Rectal smooth muscle tissue (tissue), 1 donor: ENCODE measurements around the gene CDKN2C.

ENCODE experiments used
- H3K27ac ChIP-seq: one replicate; pipeline ENCODE4 v1.7.0; 2013; ENCODE audit warnings: low read depth, low read length, inconsistent platforms
- H3K27me3 ChIP-seq: one replicate; pipeline ENCODE4 v1.7.0; 2013; ENCODE audit warnings: low read length; ENCODE audit not compliant: control insufficient read depth, insufficient read depth
- H3K36me3 ChIP-seq: one replicate; pipeline ENCODE4 v1.7.0; 2013; ENCODE audit warnings: low read length; ENCODE audit not compliant: control insufficient read depth, insufficient read depth
- H3K4me1 ChIP-seq: one replicate; pipeline ENCODE4 v1.7.0; 2013; ENCODE audit warnings: low read length; ENCODE audit not compliant: control insufficient read depth, insufficient read depth
- H3K4me3 ChIP-seq: one replicate; pipeline ENCODE4 v1.7.0; 2013; ENCODE audit warnings: low read length
- H3K9ac ChIP-seq: one replicate; pipeline ENCODE4 v1.7.0; 2013; ENCODE audit warnings: low read length

CDKN2C gene

DNA sequence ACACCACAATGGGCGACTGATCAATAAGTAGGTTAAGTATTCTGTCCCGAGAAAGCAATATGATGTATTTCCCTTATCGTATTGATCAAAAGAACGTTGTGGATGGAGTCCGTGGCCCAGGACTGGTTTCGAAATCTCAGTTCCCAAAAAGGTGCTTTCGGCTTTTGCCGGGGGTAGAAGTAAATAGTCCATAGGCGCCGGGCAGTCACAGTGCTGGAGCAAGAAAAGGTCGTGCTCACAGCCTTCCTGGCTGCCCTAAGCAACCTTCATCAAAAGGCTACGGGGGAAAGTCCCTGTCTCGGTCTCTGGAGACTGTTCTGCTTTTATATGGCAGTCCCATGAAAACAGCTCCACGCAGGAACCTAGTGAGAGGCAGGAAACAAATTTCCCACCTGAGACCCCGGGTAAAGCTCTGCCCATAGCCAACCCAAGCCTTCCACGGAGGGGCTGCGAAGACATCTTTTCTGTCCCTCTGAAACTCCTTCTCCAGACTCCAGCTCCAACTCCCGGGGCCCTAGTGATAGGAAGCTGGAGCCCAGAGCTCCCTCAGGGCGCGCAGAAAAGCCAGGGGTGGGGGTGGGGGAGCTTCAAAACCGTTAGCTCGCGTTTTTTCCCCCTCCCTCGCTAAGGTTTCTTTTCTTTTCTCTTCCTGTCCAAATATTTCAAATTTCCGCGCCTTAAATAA lies 7.0 kb downstream of the CDKN2C start:
- Histone ChIP-seq H3K27ac (peak overlapping the region; percentile 99), H3K4me3 (peak overlapping the region; percentile 93), H3K36me3 (no peaks in the 10 kb centered on the region), H3K27me3 (no peaks in the 10 kb centered on the region), H3K4me1 (no peaks in the 10 kb centered on the region), H3K9ac (peak overlapping the region; percentile 95)

DNA sequence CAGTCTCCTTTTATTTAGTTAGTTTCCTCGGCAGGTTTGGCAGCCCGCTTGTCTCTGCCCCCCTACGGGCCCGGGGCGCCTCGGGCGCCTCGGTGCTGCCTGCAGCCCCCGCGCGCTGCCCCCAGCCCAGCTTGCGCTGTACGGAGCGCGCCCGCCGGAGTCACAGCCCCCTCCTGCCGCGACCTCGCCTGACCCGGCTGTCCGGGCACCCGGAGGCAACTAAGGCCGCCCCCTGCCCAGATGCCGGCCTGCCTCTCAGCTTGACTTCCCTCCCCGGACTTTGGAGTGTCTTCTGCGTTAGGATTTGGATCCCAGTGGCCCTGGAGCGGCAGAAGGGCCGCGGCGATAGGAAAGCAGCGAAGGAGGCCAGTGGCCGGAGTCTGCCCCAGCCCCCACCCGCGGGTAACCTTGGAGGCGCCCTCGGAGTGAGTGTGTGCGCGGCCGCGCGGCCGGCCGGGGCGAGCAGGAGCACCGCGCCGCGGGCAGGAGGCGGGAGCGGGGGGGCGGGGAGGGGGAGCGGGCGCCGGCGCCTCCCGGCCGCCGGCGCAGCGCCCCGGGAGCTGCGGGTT lies 7.6 kb downstream of the CDKN2C start:
- Histone ChIP-seq H3K9ac (peak overlapping the region; percentile 95), H3K27ac (peak overlapping the region; percentile 99), H3K4me1 (no peaks in the 10 kb centered on the region), H3K36me3 (no peaks in the 10 kb centered on the region), H3K27me3 (no peaks in the 10 kb centered on the region), H3K4me3 (peak overlapping the region; percentile 93)

DNA sequence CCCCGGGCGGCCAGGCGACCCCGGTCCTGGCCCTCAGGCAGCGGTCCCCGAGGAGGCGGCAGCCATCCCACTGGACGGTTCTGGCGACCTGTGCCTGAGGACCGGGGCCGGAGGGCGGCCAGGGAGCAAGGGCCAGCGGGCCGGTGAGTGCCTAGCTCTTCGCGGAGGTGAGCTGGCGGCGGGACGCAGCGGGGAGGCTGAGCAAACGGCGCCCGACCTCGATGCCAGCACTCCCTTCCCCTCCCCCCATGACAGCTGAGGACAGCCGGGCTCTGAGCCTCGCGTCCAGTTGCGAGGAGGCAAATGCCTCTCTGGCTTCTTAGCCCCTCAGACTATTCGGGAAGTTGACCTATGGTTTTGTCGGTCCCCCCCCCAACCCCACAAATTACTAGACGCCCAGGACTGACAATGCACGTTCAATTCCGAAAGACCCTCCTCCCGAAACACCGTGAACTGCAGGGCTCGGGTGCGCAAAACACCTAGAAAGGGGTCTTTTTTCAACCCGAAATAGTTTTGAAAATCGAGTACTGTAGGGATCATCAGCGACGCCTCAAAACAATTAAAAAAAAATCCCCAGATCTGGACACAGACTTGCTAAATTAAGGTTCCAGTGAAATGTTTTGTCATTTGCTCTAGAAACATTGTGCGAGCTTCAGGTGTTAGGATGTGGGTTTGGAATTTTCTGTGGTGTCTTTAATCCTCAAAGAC lies 8.3 kb downstream of the CDKN2C start:
- H3K4me1 ChIP-seq = no peaks in the 10 kb centered on the region
- no peaks in the 10 kb centered on the region for H3K36me3 ChIP-seq
- peak overlapping the region; percentile 78 for H3K9ac ChIP-seq
- H3K27ac ChIP-seq = peak overlapping the region; percentile 99
- H3K4me3 ChIP-seq = peak overlapping the region; percentile 93
- no peaks in the 10 kb centered on the region for H3K27me3 ChIP-seq

DNA sequence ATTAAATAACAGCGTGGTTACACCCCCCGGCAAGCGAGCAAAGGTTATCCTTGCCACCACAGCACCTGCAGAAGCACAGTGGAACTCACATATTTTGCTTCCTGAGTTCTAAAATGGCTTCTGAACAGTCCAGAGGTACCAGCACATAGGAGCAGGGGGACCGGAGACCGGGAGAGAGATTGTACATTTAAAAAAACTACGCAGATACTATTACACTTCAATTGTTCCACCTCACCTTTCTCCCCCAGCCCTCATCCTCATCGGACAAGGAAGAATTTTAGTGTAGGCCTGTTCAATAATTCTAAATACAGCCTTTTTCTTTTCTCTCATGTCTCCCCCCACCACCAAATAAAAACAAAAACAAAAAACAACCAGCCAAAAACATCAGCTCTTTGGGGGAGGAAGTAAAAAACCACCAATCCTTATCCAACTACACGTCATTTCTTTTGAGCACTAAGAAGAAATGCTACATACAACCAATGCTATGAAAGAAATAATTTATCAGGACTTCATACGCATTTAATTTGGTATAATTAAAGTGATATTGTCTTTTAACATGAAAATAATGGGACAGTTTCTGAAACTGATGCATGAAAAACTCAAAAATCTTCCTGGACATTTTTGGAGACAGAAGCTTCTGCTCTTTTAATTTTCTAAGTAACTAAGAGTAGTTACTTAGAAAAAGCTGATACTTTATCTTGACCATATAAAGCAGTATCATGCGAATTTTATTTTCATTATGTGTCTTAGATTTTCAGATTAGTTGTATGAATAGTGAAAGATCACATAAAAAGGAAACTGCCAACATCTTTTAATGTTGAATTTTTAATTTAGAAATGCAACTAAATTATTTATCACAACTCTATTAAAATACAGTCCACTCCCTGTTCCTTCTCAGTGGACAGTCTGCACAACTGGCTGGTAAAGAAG lies 9.1 kb downstream of the CDKN2C start:
- Histone ChIP-seq H3K27me3 (no peaks in the 10 kb centered on the region), H3K4me3 (peak overlapping the region; percentile 93), H3K36me3 (no peaks in the 10 kb centered on the region), H3K4me1 (peaks cover 2% of the 10 kb centered on the region), H3K27ac (peak overlapping the region; percentile 99), H3K9ac (no peak overlapping the region)

DNA sequence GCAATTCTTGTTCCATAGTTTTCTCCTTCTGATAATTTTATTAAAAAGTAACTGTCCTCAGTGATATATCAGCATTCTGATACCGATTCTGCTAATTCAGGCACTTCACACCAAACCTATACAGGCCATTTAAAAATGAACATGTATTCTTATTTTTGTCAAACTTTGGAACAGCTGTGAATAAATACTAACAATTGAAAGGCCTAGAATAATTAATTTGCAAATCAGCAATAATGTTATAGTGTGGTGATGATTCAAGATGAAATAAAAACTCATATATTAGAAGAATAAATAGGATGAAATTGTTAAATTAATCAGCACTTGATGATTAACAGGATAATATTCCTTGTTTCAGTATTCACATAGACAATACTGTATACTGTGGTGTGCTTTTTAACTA lies 9.9 kb downstream of the CDKN2C start:
- peak overlapping the region; percentile 56 for H3K27ac ChIP-seq
- peaks cover 3% of the 10 kb centered on the region for H3K4me1 ChIP-seq

DNA sequence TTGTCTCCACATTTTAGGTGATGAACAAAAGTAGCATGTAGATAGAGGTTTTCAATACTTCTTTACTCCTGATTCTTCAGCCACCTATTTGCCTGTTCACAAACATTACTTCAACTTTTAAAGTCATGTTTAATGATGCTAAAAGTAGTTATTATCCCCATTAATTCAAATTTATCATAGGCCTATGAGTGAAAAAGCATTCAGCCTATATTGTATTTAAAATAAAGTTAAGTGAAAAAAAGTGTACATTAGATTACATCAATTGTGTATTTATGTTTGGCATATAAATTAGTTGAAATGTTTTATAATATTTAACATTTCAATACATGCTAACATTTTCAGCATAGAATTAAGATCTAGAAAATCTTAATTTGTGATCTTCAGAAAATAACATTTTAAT lies 10.5 kb downstream of the CDKN2C start:
- Histone ChIP-seq H3K27me3 (no peaks in the 10 kb centered on the region), H3K27ac (no peak overlapping the region), H3K4me3 (no peak overlapping the region), H3K9ac (no peak overlapping the region), H3K4me1 (peaks cover 5% of the 10 kb centered on the region), H3K36me3 (no peaks in the 10 kb centered on the region)

More for the DNA sequence above, 9.9 kb downstream of the CDKN2C start:
- Histone ChIP-seq H3K4me3 (no peak overlapping the region), H3K36me3 (no peaks in the 10 kb centered on the region), H3K9ac (no peak overlapping the region), H3K27me3 (no peaks in the 10 kb centered on the region)

DNA sequence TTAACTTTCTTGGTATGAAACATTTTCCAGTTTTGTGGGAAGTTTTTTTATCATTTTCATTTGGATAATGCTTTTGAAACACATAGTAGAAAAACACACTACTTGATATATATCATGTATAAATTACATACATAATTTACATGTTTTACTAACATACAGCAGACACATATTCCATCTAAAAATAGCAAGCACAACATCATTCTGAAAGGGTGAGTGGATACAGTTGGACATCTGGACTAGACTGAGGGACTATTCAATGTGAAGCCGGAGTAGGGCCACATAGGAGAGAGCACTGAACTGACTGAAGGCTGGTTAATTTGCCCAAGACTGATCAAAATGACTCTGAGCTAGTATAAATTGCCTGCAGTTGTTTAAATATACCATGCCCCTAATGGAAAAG lies 11.7 kb downstream of the CDKN2C start:
- H3K9ac ChIP-seq = no peak overlapping the region
- no peak overlapping the region for H3K27ac ChIP-seq
- H3K27me3 ChIP-seq = no peaks in the 10 kb centered on the region
- H3K4me1 ChIP-seq = peaks cover 5% of the 10 kb centered on the region
- no peak overlapping the region for H3K4me3 ChIP-seq
- no peaks in the 10 kb centered on the region for H3K36me3 ChIP-seq

DNA sequence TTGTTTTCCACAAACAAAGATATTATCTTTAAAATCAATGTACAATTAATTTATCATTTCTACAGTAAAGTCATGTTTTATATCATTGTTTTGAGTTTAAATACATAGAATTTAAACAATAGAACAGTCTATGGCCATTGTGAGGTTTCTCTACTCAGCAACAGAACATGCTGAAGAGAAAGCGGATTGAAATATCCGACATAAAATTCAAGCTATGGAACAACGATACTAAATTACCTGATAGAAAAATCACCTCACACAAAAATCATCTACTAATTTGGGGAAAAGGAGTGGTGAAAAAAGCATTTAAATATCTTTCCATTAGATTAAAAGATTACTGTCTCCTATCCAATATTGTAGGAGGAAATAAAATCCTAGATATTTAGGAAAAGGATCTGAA lies 12.6 kb downstream of the CDKN2C start:
- no peaks in the 10 kb centered on the region for H3K36me3 ChIP-seq
- peaks cover 5% of the 10 kb centered on the region for H3K4me1 ChIP-seq
- no peak overlapping the region for H3K27ac ChIP-seq
- no peak overlapping the region for H3K9ac ChIP-seq
- H3K27me3 ChIP-seq = no peaks in the 10 kb centered on the region
- no peak overlapping the region for H3K4me3 ChIP-seq

DNA sequence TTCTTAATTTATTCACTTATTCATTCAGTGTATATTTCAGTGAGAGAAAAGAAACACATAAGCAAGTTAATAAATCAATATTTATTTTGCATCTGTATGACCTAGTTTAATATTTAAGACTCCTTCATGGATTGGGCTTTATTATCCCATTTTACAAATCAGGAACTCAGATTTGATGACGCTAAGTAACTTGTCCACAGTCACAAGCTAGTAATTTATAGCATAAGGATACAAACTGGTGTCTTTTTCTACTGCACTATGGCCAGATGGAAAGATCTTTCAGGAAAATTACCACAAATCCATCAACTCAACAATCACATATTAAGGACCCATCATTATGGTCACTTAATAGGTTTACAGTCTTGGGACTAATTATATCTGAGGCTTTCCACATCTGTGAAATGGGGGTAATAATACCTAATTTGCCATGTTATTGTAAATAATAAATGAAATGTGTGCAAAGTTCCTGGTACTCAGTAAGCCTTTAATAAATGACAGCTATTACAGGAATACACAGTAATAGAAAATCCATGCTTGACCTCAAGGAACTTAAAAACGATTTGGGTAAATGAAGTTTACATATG lies 13.3 kb downstream of the CDKN2C start:
- H3K36me3 ChIP-seq = no peaks in the 10 kb centered on the region
- peak overlapping the region; percentile 40 for H3K27ac ChIP-seq
- no peak overlapping the region for H3K9ac ChIP-seq
- no peak overlapping the region for H3K4me3 ChIP-seq
- H3K27me3 ChIP-seq = no peaks in the 10 kb centered on the region
- H3K4me1 ChIP-seq = peaks cover 5% of the 10 kb centered on the region

DNA sequence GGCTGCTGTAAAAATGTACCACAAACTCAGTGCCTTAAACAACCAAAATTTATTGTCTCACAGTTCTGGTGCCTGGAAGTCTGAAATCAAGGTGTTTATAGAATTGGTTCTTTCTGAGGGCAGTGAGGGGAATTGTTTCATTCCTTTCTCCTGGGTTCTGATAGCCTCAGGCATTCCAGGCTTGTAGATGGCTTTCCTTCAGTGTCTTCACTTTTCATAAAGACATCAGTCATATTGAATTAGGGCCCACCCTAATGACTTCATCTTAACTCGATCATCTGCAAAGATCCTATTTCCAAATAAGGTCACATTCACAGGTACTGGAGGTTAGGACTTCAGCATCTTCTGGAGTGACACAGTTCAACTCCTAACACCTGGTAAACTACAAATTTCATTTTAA lies 15.0 kb downstream of the CDKN2C start:
- Histone ChIP-seq H3K4me3 (no peak overlapping the region), H3K4me1 (peaks cover 5% of the 10 kb centered on the region), H3K27me3 (no peaks in the 10 kb centered on the region), H3K9ac (no peak overlapping the region), H3K36me3 (no peaks in the 10 kb centered on the region), H3K27ac (no peak overlapping the region)

DNA sequence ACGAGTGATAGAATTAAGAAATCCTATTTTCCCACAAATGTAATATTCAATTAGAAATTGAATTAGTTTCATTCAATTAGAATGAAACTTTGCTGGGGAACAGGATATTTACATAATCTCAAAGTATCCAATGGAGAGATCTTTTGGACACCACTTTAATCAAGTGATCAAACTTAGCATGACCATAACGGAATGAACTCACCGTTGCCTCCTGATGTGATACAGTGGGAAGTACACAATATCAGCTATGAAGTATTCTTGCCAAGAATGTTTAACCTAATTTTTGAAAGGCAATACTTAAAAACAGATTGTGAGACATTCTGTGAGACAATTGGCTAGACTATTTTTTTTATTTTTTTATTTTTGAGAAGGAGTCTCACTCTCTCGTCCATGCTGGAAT lies 16.6 kb downstream of the CDKN2C start:
- Histone ChIP-seq H3K27me3 (no peaks in the 10 kb centered on the region), H3K9ac (no peak overlapping the region), H3K27ac (no peak overlapping the region), H3K4me3 (no peak overlapping the region), H3K36me3 (no peaks in the 10 kb centered on the region), H3K4me1 (peaks cover 5% of the 10 kb centered on the region)

DNA sequence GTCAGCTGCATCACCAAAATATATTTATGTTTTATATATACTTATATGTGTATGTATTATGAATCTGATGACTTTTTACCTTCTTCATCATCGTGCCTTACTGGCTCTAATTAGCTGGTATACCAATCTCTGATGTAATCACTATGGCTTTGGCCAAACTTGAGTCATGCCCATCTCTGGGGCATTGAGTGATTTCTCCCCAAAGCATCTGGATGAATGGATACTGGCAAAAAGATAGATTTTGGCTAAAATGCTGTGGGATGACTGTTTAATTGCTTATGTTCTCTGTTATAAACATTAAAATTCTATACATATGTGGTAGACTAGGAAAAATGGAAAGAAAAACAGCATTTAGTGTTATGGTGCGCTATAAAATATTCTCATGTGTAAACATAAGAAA lies 19.6 kb downstream of the CDKN2C start:
- no peak overlapping the region for H3K27ac ChIP-seq
- H3K36me3 ChIP-seq = no peaks in the 10 kb centered on the region
- peaks cover 3% of the 10 kb centered on the region for H3K4me1 ChIP-seq

More for the DNA sequence above, 19.6 kb downstream of the CDKN2C start:
- Histone ChIP-seq H3K9ac (no peak overlapping the region), H3K4me3 (no peak overlapping the region), H3K27me3 (no peaks in the 10 kb centered on the region)
